BLaER1 (cell line): ENCODE data around the gene PCCB.
"Not testable (repeated sequence)": the region's sequence is repeated elsewhere in the genome, so short reads cannot be mapped to it uniquely, and the experiment has no call there.

Source experiments
- H3K27ac ChIP-seq: shearing (Covaris generic); formaldehyde crosslinking; 2 replicates; pipeline ENCODE4 v1.8.1; 2022
- H3K27me3 ChIP-seq: shearing (Covaris generic); formaldehyde crosslinking; 2 replicates; pipeline ENCODE4 v1.8.1; 2022
- H3K36me3 ChIP-seq: shearing (Covaris generic); formaldehyde crosslinking; 2 replicates; pipeline ENCODE4 v1.8.1; 2022
- H3K4me1 ChIP-seq: shearing (Covaris generic); formaldehyde crosslinking; 2 replicates; pipeline ENCODE4 v1.8.1; 2022
- H3K4me2 ChIP-seq: shearing (Covaris generic); formaldehyde crosslinking; 2 replicates; pipeline ENCODE4 v1.8.1; 2022
- H3K4me3 ChIP-seq: shearing (Covaris generic); formaldehyde crosslinking; 2 replicates; pipeline ENCODE4 v1.8.1; 2022
- H3K9ac ChIP-seq: shearing (Covaris generic); formaldehyde crosslinking; 2 replicates; pipeline ENCODE4 v1.8.1; 2022
- H3K9me3 ChIP-seq: shearing (Covaris generic); formaldehyde crosslinking; 2 replicates; pipeline ENCODE4 v1.8.1; 2022
- H4K20me1 ChIP-seq: shearing (Covaris generic); formaldehyde crosslinking; 2 replicates; pipeline ENCODE4 v1.8.1; 2022
- Cebpa-rat ChIP-seq: shearing (Covaris generic); IDR thresholded peaks from 2 replicates; pipeline ENCODE4 v1.8.1; 2022

Gene PCCB

GRCh38 chr3:136250059-136250902, at the start of gene PCCB:
TSS of gene PCCB (plus strand) at chr3:136250340. CDS start at chr3:136250376, 36 bp downstream.
- H3K4me2 ChIP-seq: peak within 1 kb of the TSS; percentile 86
- no peaks in the 10 kb centered on the region for H3K9me3 ChIP-seq
- H3K4me3 ChIP-seq: peak within 1 kb of the TSS; percentile 72
- peaks cover 21% of the 10 kb centered on the region; the same call in 1 of the 2 replicates for H4K20me1 ChIP-seq
- H3K4me1 ChIP-seq: peaks cover 40% of the 10 kb centered on the region
- no peaks in the 10 kb centered on the region for H3K27me3 ChIP-seq
- TF ChIP-seq Cebpa-rat: no peak
- H3K36me3 ChIP-seq: peaks cover 13% of the 10 kb centered on the region
- H3K27ac ChIP-seq: peak within 1 kb of the TSS; percentile 88
- H3K9ac ChIP-seq: peak within 1 kb of the TSS; percentile 86

- Histone ChIP-seq H3K9ac (no peak overlapping the region), H3K27me3 (no peaks in the 10 kb centered on the region), H3K36me3 (no peaks in the 10 kb centered on the region), H3K27ac (no peak overlapping the region), H3K9me3 (no peaks in the 10 kb centered on the region), H4K20me1 (no peaks in the 10 kb centered on the region), H3K4me1 (no peaks in the 10 kb centered on the region), H3K4me2 (no peak overlapping the region), H3K4me3 (no peak overlapping the region)
- no peak for TF ChIP-seq Cebpa-rat
Observed at GRCh38 chr3:136207489-136208115, 42.5 kb upstream of the PCCB start.

GRCh38 chr3:136209921-136210320, 40.2 kb upstream of the PCCB start:
- Histone ChIP-seq H3K9ac (no peak overlapping the region), H3K36me3 (no peaks in the 10 kb centered on the region), H3K4me3 (no peak overlapping the region), H4K20me1 (no peaks in the 10 kb centered on the region), H3K4me1 (no peaks in the 10 kb centered on the region), H3K4me2 (no peak overlapping the region), H3K27ac (no peak overlapping the region), H3K9me3 (no peaks in the 10 kb centered on the region), H3K27me3 (no peaks in the 10 kb centered on the region)
- no peak for TF ChIP-seq Cebpa-rat

GRCh38 chr3:136211547-136211946, 38.6 kb upstream of the PCCB start:
- no peak overlapping the region for H3K9ac ChIP-seq
- no peak overlapping the region for H3K4me2 ChIP-seq
- H3K4me1 ChIP-seq: no peaks in the 10 kb centered on the region
- no peaks in the 10 kb centered on the region for H3K9me3 ChIP-seq
- no peak for TF ChIP-seq Cebpa-rat
- no peaks in the 10 kb centered on the region for H3K36me3 ChIP-seq
- no peaks in the 10 kb centered on the region for H4K20me1 ChIP-seq
- no peaks in the 10 kb centered on the region for H3K27me3 ChIP-seq
- no peak overlapping the region for H3K27ac ChIP-seq
- no peak overlapping the region for H3K4me3 ChIP-seq

- not testable (repeated sequence) for H3K4me1 ChIP-seq
Observed at GRCh38 chr3:136222746-136223145, 27.4 kb upstream of the PCCB start.

GRCh38 chr3:136232413-136232812, 17.7 kb upstream of the PCCB start:
- no peaks in the 10 kb centered on the region for H3K4me1 ChIP-seq
- no peak overlapping the region for H3K27ac ChIP-seq
- H4K20me1 ChIP-seq: no peaks in the 10 kb centered on the region
- no peaks in the 10 kb centered on the region for H3K36me3 ChIP-seq
- TF ChIP-seq Cebpa-rat: no peak
- no peak overlapping the region for H3K9ac ChIP-seq
- no peaks in the 10 kb centered on the region for H3K9me3 ChIP-seq
- H3K4me3 ChIP-seq: no peak overlapping the region
- no peaks in the 10 kb centered on the region for H3K27me3 ChIP-seq
- no peak overlapping the region for H3K4me2 ChIP-seq

More at GRCh38 chr3:136222746-136223145, 27.4 kb upstream of the PCCB start:
- not testable (repeated sequence) for H3K4me2 ChIP-seq, H3K27ac ChIP-seq, H4K20me1 ChIP-seq, H3K36me3 ChIP-seq, H3K9ac ChIP-seq, H3K27me3 ChIP-seq, H3K4me3 ChIP-seq
- H3K9me3 ChIP-seq: peaks cover 30% of the 10 kb centered on the region

- Histone ChIP-seq H3K27me3 (no peaks in the 10 kb centered on the region), H4K20me1 (no peaks in the 10 kb centered on the region), H3K4me2 (no peak overlapping the region), H3K27ac (no peak overlapping the region), H3K4me1 (no peaks in the 10 kb centered on the region), H3K36me3 (no peaks in the 10 kb centered on the region), H3K4me3 (no peak overlapping the region), H3K9me3 (no peaks in the 10 kb centered on the region), H3K9ac (no peak overlapping the region)
- TF ChIP-seq Cebpa-rat: no peak
Observed at GRCh38 chr3:136235545-136235944, 14.6 kb upstream of the PCCB start.

- TF ChIP-seq Cebpa-rat: no peak
- H3K36me3 ChIP-seq: no peaks in the 10 kb centered on the region
- H3K4me1 ChIP-seq: no peaks in the 10 kb centered on the region
- no peak overlapping the region for H3K27ac ChIP-seq
- H3K4me2 ChIP-seq: no peak overlapping the region
- no peaks in the 10 kb centered on the region for H4K20me1 ChIP-seq
- H3K4me3 ChIP-seq: no peak overlapping the region
- H3K27me3 ChIP-seq: no peaks in the 10 kb centered on the region
- H3K9ac ChIP-seq: no peak overlapping the region
- no peaks in the 10 kb centered on the region for H3K9me3 ChIP-seq
Observed at GRCh38 chr3:136236109-136236508, 14.0 kb upstream of the PCCB start.

- Histone ChIP-seq H3K4me2 (no peak overlapping the region), H3K36me3 (no peaks in the 10 kb centered on the region), H3K9ac (no peak overlapping the region), H3K27me3 (no peaks in the 10 kb centered on the region), H3K4me1 (no peaks in the 10 kb centered on the region), H3K4me3 (no peak overlapping the region), H4K20me1 (no peaks in the 10 kb centered on the region), H3K27ac (no peak overlapping the region), H3K9me3 (no peaks in the 10 kb centered on the region)
- no peak for TF ChIP-seq Cebpa-rat
Observed at GRCh38 chr3:136237103-136237502, 13.0 kb upstream of the PCCB start.

GRCh38 chr3:136237961-136238649, 12.0 kb upstream of the PCCB start:
- H3K27ac ChIP-seq: no peak overlapping the region
- no peak for TF ChIP-seq Cebpa-rat
- no peaks in the 10 kb centered on the region for H4K20me1 ChIP-seq
- H3K36me3 ChIP-seq: no peaks in the 10 kb centered on the region
- no peak overlapping the region for H3K9ac ChIP-seq
- no peak overlapping the region for H3K4me3 ChIP-seq
- H3K27me3 ChIP-seq: no peaks in the 10 kb centered on the region
- H3K9me3 ChIP-seq: no peaks in the 10 kb centered on the region
- H3K4me1 ChIP-seq: no peaks in the 10 kb centered on the region
- H3K4me2 ChIP-seq: no peak overlapping the region
